ENCODE results near the gene KRTAP9-6. TPM values are rescaled to one million over a fixed set of nuclear protein-coding genes. Genes with fewer than 3 reads are reported as not detected.

KRTAP9-6 gene
- total RNA-seq, 1 experiment from 2014 or later, result not detected

GRCh38 chr17:41301204-41301790, 36.1 kb downstream of the KRTAP9-6 start:
- ChIA-PET POLR2A (no interaction called here), CTCF (interaction anchor here (0.5 kb wide), 1 partner anchor 515 kb away, joined by 5 read pairs; no protein-coding TSS in a partner anchor)
- Histone ChIP-seq H3K9me3 (ENCODE audit: control insufficient read depth, insufficient read depth, low read depth, low read length) (no peaks in the 10 kb centered on the region), H3K4me3 (ENCODE audit: low read depth in 2 of 2, low read length in 2 of 2) (no peak overlapping the region), H3K4me1 (ENCODE audit: control insufficient read depth, insufficient read depth, low read length) (no peaks in the 10 kb centered on the region), H3K27ac (ENCODE audit: low read length) (no peak overlapping the region), H3K36me3 (ENCODE audit: control insufficient read depth, insufficient read depth, low read length) (no peaks in the 10 kb centered on the region), H3K27me3 (ENCODE audit: control insufficient read depth, insufficient read depth, low read length) (peaks cover 2% of the 10 kb centered on the region; the same call in 1 of the 2 replicates)
- no peak for ATAC-seq
- TF ChIP-seq SIN3A (IDR thresholded peaks at IDR 0.05; ENCODE audit: borderline replicate concordance, insufficient read depth, low read depth, low read length), result no peak
- TF ChIP-seq TCF7L2 (IDR thresholded peaks at IDR 0.05; ENCODE audit: low read depth, low read length), result no peak
- no peak for TF ChIP-seq CTCF (IDR thresholded peaks at IDR 0.05)
- TF ChIP-seq REST (IDR thresholded peaks at IDR 0.05; ENCODE audit: insufficient read depth in 1 of 2, low read depth in 2 of 2, low read length in 1 of 2), result no peak
- no peak for TF ChIP-seq POLR2AphosphoS5 (IDR thresholded peaks at IDR 0.05; ENCODE audit: low read depth, low read length)
- BruUV-seq (replicated peaks), result no TSS peak
- in situ Hi-C loops (cut with HindIII; ENCODE audit: low pct_unique_long_range_greater_than_20kb, low sequenced_read_pairs) (no loop called here), intact Hi-C loops (cut with micrococcal nuclease; ENCODE audit: unreplicated experiment) (no loop called here)
- DNase-seq (ENCODE audit: low read depth, low spot score), result no peak

GRCh38 chr17:41301916-41302901, 37.0 kb downstream of the KRTAP9-6 start, which contains the start of gene KRTAP29-1:
Gene KRTAP29-1, minus strand, starts transcription at chr17:41302851. Its CDS starts 0 bp downstream, at chr17:41302851.
- H3K4me1 ChIP-seq (ENCODE audit: control insufficient read depth, insufficient read depth, low read length), result no peaks in the 10 kb centered on the region
- no peaks in the 10 kb centered on the region for H3K36me3 ChIP-seq (ENCODE audit: control insufficient read depth, insufficient read depth, low read length)
- no peak for TF ChIP-seq TCF7L2 (IDR thresholded peaks at IDR 0.05; ENCODE audit: low read depth, low read length)
- TF ChIP-seq POLR2AphosphoS5 (IDR thresholded peaks at IDR 0.05; ENCODE audit: low read depth, low read length), result no peak
- TF ChIP-seq REST (IDR thresholded peaks at IDR 0.05; ENCODE audit: insufficient read depth in 1 of 2, low read depth in 2 of 2, low read length in 1 of 2), result no peak
- no peak for TF ChIP-seq CTCF (IDR thresholded peaks at IDR 0.05)
- TF ChIP-seq SIN3A (IDR thresholded peaks at IDR 0.05; ENCODE audit: borderline replicate concordance, insufficient read depth, low read depth, low read length), result no peak
- H3K4me3 ChIP-seq (ENCODE audit: low read depth in 2 of 2, low read length in 2 of 2), result no peak within 1 kb of the TSS
- no peak within 1 kb of the TSS for H3K27ac ChIP-seq (ENCODE audit: low read length)
- no TSS peak for BruUV-seq (replicated peaks)
- no peak for ATAC-seq
- H3K9me3 ChIP-seq (ENCODE audit: control insufficient read depth, insufficient read depth, low read depth, low read length), result no peaks in the 10 kb centered on the region
- in situ Hi-C loops (cut with HindIII; ENCODE audit: low pct_unique_long_range_greater_than_20kb, low sequenced_read_pairs) (no loop called here), intact Hi-C loops (cut with micrococcal nuclease; ENCODE audit: unreplicated experiment) (no loop called here)
- peaks cover 2% of the 10 kb centered on the region; the same call in 1 of the 2 replicates for H3K27me3 ChIP-seq (ENCODE audit: control insufficient read depth, insufficient read depth, low read length)
- DNase-seq (ENCODE audit: low read depth, low spot score), result no peak
- ChIA-PET CTCF (no interaction called here), POLR2A (no interaction called here)

Measured in Panc1 (cell line).